ENCODE data around the gene PAM. TPM values are rescaled to one million over a fixed set of nuclear protein-coding genes. Genes with fewer than 3 reads are reported as not detected.

PAM gene
- total RNA-seq, 3 donors from 2014 or later, result 159 to 227 (median 193) TPM

GRCh38 chr5:102986074-102986473 lies 231.0 kb downstream of the PAM start:
- no peaks in the 10 kb centered on the region for H3K36me3 ChIP-seq
- no peak for DNase-seq (ENCODE audit: low spot score in 2 of 2)
- TF ChIP-seq POLR2A (IDR thresholded peaks at IDR 0.05) (no peak), POLR2AphosphoS5 (IDR thresholded peaks at IDR 0.05) (no peak), CTCF (IDR thresholded peaks at IDR 0.05) (no peak)
- H3K27me3 ChIP-seq, result no peaks in the 10 kb centered on the region
- H3K4me1 ChIP-seq, result no peaks in the 10 kb centered on the region
- H3K27ac ChIP-seq, result no peak overlapping the region
- intact Hi-C loops (cut with DNase I; ENCODE audit: low total_unique reads), result no loop called here
- no peak overlapping the region for H3K4me3 ChIP-seq
- no peaks in the 10 kb centered on the region for H3K9me3 ChIP-seq

- H3K9me3 ChIP-seq, result no peaks in the 10 kb centered on the region
- H3K27ac ChIP-seq, result no peak overlapping the region
- no peaks in the 10 kb centered on the region for H3K36me3 ChIP-seq
- no peaks in the 10 kb centered on the region for H3K4me1 ChIP-seq
- TF ChIP-seq POLR2A (IDR thresholded peaks at IDR 0.05) (no peak), POLR2AphosphoS5 (IDR thresholded peaks at IDR 0.05) (no peak), CTCF (IDR thresholded peaks at IDR 0.05) (no peak)
- no peaks in the 10 kb centered on the region for H3K27me3 ChIP-seq
- DNase-seq (ENCODE audit: low spot score in 2 of 2), result no peak
- intact Hi-C loops (cut with DNase I; ENCODE audit: low total_unique reads), result no loop called here
- no peak overlapping the region for H3K4me3 ChIP-seq
Observed at GRCh38 chr5:102988459-102988858, 233.4 kb downstream of the PAM start.

- Histone ChIP-seq H3K27me3 (no peaks in the 10 kb centered on the region), H3K27ac (no peak overlapping the region), H3K4me1 (no peaks in the 10 kb centered on the region), H3K9me3 (no peaks in the 10 kb centered on the region), H3K4me3 (no peak overlapping the region), H3K36me3 (no peaks in the 10 kb centered on the region)
- TF ChIP-seq CTCF (IDR thresholded peaks at IDR 0.05), result no peak
- TF ChIP-seq POLR2A (IDR thresholded peaks at IDR 0.05), result no peak
- TF ChIP-seq POLR2AphosphoS5 (IDR thresholded peaks at IDR 0.05), result no peak
- intact Hi-C loops (cut with DNase I; ENCODE audit: low total_unique reads), result no loop called here
- no peak for DNase-seq (ENCODE audit: low spot score in 2 of 2)
Observed at GRCh38 chr5:102991802-102992201, 236.7 kb downstream of the PAM start.

- intact Hi-C loops (cut with DNase I; ENCODE audit: low total_unique reads), result no loop called here
- Histone ChIP-seq H3K27ac (no peak overlapping the region), H3K36me3 (no peaks in the 10 kb centered on the region), H3K9me3 (no peaks in the 10 kb centered on the region), H3K27me3 (no peaks in the 10 kb centered on the region), H3K4me1 (no peaks in the 10 kb centered on the region), H3K4me3 (no peak overlapping the region)
- no peak for DNase-seq (ENCODE audit: low spot score in 2 of 2)
- no peak for TF ChIP-seq POLR2A (IDR thresholded peaks at IDR 0.05)
- no peak for TF ChIP-seq POLR2AphosphoS5 (IDR thresholded peaks at IDR 0.05)
- TF ChIP-seq CTCF (IDR thresholded peaks at IDR 0.05), result no peak
Observed at GRCh38 chr5:102996011-102996575, 241.0 kb downstream of the PAM start.

GRCh38 chr5:102998224-102998623 lies 243.1 kb downstream of the PAM start:
- H3K27me3 ChIP-seq, result no peaks in the 10 kb centered on the region
- H3K9me3 ChIP-seq, result no peaks in the 10 kb centered on the region
- no peak overlapping the region for H3K27ac ChIP-seq
- TF ChIP-seq CTCF (IDR thresholded peaks at IDR 0.05) (no peak), POLR2AphosphoS5 (IDR thresholded peaks at IDR 0.05) (no peak), POLR2A (IDR thresholded peaks at IDR 0.05) (no peak)
- H3K36me3 ChIP-seq, result no peaks in the 10 kb centered on the region
- intact Hi-C loops (cut with DNase I; ENCODE audit: low total_unique reads), result no loop called here
- H3K4me3 ChIP-seq, result no peak overlapping the region
- no peaks in the 10 kb centered on the region for H3K4me1 ChIP-seq
- no peak for DNase-seq (ENCODE audit: low spot score in 2 of 2)

Measured in breast epithelium (tissue), 4 donors.